GM21515 (cell line): ENCODE data around the gene ALOX15.
"Not testable (repeated sequence)": the region's sequence is repeated elsewhere in the genome, so short reads cannot be mapped to it uniquely, and the experiment has no call there.

Experiments used
- ATAC-seq: cut with Tn5 transposase; IDR thresholded peaks from one replicate; pipeline ENCODE4 v1.9.1; 2021; ENCODE audit not compliant: unreplicated experiment

The ALOX15 gene

DNA sequence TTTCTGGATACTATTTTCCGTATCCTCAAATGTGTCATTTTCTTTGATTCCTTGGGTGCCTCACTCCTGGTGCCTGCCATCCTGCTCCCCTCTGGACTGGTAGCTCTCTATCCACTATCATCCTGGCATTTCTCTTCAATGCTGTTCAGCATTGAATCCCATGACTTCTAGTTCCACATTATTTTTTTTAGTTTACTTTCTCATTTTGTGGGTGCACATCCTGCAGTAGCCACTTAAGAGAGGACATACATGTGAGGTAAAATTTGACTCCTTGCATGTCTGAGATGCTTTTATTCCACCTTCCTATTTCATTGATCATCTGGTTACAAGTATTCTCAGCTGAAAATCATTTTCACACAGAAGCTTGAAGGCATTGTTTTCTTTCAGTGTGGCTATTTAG is 19.1 kb downstream of the ALOX15 start:
- no peak for ATAC-seq

DNA sequence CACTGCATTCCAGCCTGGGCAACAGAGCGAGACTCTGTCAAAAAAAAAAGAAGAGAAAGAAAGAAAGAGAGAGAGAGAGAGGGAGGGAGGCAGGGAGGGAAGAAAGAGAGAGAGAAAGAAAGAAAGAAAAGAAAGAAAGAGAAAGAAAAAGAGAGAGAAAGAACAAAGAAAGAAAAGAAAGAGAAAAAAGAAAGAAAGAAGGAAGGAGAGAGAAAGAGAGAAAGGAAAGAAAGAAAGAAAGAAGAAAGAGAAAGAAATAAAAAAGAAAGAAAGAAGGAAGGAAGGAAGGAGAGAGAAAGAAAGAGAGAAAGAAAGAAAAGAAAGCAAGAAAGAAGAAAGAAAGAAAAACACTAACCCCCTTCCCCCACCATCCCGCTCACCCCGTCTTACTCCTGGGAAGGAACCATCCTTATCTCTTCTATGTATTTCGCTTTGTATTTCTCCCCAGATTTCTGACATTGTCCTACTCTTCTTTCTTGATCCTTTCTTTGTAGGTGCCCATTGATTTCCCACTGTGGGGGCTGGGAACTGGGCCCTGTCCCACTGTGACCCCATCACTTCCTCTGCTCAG is 20.9 kb downstream of the ALOX15 start:
- no peak for ATAC-seq

DNA sequence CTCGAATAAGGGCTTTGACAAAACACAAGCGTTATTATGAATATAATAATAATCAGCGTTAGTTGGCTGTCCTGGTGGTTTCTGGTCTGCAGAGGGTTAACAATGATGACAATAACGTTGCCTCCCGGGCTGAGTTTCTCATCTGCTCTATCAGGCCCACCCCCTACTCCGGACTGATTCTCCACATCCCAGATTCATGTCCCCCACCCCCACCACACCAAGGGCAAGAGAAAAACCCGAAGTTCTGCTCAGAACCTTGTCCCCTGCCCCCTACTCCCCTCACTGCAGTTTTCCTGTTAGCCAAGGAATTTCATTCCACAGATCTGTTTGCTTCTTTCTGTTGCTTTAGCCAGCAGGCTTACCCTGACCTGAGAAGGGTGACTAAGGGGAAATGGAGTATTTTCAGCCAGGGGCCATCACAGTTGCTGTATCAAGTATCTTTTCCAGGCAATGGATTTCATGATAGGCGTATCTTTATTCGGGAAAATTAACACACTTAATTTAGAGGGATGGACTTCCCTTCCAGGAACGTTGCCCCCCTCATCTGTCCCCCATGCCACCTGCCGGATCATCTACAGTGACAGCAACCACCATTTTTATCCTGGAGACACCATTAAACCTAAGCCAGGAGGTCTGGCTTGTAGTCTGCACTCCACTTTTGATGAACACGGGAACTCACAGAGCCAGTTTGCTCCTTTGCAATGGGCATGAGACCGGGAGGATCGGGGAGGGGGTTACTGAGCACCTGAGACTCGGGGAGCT is 23.7 kb downstream of the ALOX15 start:
- ATAC-seq: no peak

DNA sequence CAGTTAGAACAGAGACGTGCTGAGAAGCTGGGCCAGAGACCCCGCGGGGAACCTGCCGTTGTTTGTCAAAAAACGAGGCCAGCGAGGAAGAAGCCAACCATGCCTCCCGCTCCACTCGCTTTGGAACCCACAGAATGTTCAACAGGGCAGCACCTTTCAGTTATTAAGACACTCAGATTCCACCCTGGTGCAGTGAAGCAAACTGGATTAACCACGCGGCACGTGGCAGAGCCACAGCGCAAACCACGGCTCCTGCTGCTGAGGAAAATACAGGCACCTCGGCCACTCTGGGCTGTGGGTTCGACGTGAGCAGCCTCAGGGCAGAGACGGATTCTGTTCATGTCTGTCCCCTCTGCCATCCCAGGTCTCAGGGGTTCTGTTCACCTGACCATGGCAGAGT is 24.4 kb downstream of the ALOX15 start:
- ATAC-seq: no peak

DNA sequence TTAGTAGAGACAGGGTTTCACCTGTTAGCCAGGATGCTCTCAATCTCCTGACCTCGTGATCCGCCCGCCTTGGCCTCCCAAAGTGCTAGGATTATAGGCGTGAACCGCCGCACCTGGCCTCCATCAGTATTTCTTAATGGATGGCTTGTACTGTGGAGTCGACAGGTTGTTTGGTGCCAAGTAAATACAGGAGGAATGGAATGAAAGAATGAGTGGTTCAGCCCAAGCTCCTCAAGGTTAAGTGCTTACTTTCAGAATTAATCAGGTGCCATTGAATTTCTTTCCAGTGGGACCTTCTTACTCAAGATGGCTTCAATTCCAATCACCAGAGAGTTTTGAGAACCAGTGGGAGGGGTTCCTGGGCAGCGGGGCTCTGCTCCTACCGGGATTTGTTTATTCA is 25.0 kb downstream of the ALOX15 start:
- no peak for ATAC-seq

DNA sequence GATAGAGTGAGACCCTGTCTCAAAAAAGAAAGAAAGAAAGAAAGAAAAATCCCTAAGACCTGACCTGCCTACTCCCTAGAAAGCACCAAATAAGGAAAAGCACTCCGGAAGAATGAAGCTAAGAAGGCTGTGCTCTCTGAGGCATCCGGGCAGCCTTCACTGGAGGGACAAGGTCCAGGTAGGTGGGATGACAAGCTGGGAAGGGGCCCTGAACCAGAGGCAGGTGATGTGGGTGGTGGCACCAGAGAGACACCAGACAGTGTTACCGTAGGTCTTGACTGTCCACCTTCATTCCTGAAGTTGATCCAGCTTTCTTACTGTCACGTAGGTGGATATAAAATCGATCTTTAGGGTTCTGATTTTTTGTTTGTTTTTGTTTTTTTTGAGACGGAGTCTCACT is 30.8 kb downstream of the ALOX15 start:
- no peak for ATAC-seq

DNA sequence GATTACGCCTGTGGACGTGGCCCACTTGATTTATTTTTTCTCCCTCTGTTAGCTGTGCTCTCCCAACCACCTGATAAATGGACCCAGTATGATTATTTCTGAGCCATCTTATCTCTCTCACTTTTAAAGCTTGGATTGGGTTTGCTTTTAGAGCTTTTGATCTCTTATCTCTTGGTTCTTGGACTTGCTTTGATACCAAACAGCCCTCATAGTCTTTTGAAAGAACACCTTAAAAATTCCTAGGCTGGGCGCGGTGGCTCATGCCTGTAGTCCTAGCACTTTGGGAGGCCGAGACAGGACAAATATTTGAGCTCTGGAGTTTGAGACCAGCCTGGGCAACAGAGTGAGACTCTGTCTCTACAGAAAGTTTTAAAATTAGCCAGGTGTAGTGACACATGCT is 31.3 kb downstream of the ALOX15 start:
- no peak for ATAC-seq

DNA sequence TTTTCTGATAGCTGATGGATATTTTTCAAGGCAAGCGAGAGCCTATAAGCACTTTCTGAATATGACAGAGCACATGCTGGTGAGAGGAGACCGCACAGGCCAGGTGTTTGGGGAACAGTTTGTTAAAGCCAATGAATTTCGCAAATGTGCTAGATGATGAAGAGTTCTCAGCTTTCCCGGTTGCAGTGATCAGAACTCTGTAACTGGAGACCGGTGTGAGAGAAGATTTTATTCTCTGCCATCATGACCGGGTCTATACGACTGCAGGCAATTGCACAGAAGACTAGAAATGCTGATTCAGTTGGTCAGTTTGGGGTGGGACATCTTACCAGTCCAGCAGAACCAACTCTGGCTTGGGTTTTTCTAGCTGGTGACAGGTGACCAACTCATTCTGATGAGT is 31.7 kb downstream of the ALOX15 start:
- no peak for ATAC-seq

DNA sequence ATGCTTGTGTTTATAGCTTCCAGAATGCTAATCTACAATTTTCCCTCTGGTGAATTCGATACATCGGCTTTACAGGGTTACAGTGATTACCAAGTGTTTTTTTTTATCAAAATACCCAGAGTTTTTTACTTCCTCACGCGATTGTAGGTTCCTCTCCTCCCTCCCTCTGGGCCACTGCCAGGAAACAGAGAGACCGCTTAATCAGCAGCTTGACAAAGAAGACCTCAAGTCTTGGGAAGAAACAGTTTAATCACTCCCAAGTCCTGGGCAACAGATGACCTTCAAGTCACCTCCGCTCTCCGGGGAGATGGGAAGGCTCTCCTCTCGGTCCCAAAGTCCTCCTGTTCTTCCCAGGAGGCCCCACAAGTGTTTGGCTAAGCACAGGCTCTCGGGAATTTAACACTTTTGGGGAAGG is 33.7 kb downstream of the ALOX15 start:
- ATAC-seq: no peak

GRCh38 chr17:4607261-4607741 is 34.2 kb downstream of the ALOX15 start:
- ATAC-seq: no peak

- no peak for ATAC-seq
These were observed 35.7 kb downstream of the ALOX15 start for GRCh38 chr17:4605826-4606225.

- not testable (repeated sequence) for ATAC-seq
These were observed 36.7 kb downstream of the ALOX15 start for GRCh38 chr17:4604736-4605135.

DNA sequence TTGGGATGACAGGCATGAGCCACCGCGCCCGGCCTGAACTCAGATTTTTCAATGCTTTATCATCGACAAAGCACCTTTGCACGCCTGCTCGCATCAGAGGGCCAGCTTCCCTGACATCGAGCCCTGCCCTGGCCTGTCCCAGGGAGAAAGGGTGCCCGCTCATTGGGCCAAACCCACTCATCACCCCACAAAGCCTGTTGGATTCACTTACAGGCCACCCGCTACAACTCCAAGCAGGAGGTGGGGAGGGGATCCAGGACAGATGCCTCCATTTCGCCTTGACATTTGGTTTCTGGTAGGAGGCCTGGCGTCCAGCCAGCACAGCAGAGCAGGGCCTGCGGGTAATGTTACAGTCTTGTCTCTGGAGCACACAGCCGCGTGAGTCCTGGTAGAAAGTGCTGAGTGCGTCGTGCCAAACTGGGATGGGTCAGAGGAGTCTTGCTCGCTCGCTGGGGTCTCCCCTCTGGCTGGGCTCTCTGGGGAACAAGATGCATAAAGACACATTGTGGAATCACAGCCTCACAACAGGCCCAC is 37.3 kb downstream of the ALOX15 start:
- no peak for ATAC-seq

DNA sequence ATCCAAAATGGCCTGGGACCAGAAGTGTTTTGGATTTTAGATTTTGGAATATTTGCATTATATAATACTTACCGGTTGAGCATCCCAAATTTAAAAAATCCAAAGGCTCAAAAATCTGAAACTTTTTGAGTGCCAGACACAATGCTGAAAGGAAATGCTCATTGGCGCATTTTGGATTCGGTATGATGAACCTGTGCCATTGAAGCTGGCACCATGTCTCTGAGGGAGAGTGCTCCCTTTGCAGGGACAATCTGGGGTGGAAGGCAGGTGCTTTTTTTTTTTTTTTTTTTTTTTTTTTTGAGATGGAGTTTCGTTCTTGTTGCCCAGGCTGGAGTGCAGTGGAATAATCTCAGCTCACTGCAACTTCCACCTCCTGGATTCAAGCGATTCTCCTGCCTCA is 39.4 kb downstream of the ALOX15 start:
- no peak for ATAC-seq

GRCh38 chr17:4601326-4601725 is 40.2 kb downstream of the ALOX15 start:
- ATAC-seq: no peak

DNA sequence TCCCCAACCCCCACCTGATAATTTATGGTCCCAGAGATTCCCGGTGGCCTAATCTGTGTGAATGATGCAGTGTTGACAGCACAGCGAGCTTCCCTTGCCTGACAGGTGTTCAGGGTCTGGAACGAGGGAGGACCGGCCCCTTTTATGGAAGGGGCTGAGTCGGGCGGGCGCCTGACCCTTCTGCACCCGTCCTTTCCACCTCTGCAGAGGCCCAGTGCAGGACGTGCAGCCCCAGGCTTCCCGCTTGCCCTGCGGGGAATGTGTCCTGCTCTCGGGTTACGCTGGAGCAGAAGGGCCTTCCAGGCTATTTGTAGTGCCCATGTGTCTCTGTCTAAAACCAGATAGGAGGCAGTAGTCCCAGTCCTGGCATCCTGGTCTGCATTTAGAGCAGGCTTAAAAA is 40.9 kb downstream of the ALOX15 start:
- no peak for ATAC-seq

DNA sequence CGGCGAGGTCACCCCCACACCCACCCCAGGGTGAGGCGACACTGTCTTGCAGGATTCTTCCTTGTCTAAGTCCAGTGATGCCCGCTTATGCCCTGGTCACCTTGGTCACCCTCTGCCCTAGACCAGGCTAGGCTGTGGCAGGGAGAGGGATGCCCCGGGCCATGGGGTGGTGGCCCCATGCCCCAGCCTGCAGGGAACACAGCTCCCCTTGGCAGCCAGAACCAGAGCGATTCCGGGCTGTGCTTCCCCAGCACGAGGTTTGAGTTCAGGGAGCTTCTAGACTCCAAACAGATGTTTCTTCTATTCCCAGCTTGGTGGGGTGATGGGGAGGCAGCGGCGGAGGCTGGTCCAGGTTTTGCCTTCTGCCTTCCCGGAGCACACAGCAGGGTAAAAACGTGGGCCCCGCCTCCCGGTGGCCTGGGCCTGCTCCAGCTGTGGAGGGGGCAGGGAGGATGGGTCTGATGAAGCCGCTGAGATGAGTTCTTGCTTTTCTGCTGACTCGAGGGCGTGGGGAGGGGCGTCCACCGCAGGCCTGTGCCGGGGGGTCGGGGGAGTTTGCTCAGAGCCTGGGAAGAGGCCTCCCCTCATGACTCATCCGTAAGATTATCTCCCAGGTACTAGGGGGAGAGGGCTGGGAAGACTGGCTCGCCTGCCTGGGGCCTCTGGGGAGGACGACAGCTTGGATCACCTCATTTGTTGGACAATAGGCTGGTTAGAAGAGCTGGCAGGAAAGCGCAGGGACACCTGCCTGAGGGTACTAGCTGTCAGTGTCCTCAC is 41.8 kb downstream of the ALOX15 start:
- ATAC-seq: no peak

DNA sequence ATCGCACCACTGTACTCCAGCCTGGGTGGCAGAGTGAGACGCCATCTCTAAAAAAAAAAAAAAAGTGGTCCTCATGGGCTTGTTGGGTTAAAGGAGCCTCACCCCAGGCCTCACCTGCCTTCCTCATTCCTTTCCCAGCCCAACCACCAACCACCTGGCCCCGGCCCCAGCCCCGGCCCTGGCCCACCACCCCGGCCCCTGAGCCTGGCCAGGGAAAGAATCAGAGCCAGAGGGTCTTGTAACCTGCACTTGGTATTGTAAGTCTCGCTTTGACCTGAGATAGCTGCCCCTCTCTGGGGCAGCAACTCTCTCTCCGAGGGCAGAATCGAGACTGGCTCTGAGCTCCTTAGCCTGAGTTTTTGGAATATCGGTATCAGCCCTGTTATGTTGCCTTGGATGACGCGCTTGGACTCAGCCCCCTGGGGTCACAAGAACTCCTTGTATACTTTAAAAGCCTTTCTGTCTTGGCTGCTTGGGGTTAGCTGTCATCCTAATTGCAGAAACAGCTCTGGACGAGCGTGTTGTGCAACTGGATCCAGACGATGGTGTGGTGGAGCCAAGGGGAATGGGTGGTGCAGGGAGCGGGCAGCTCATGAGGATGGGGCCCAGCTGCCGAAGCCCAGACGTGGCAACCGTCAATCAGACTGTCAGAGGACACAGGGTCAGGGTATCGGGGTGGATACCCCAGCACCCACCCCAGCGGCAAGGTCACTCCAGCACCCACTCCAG is 42.5 kb downstream of the ALOX15 start:
- no peak for ATAC-seq

DNA sequence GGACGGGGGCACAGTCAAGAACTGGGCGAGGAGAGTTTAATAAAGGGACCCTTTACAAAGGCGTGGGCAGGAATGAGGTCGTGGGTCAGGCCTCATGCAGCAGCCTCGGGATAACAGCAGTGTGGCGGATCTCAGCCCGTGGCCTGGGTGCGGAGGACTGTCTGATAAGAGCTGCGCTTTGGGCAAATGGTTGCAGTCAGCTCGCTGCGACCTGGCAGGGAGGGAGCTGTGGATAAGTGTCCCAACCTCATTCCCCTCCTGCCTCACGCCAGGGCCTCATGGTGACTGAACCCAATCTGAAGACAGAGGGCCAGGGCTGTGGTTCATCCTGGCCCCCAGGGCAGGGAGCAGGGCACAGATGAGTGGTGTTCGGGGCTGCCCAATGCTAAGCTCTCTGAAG is 43.5 kb downstream of the ALOX15 start:
- ATAC-seq: no peak

GRCh38 chr17:4596636-4597380 is 44.7 kb downstream of the ALOX15 start:
- ATAC-seq: no peak
